Measurements from ENCODE around the gene MINK1.
A peak's percentile ranks its signal among the peaks of the same experiment; 100 is the strongest.

Gene MINK1

DNA sequence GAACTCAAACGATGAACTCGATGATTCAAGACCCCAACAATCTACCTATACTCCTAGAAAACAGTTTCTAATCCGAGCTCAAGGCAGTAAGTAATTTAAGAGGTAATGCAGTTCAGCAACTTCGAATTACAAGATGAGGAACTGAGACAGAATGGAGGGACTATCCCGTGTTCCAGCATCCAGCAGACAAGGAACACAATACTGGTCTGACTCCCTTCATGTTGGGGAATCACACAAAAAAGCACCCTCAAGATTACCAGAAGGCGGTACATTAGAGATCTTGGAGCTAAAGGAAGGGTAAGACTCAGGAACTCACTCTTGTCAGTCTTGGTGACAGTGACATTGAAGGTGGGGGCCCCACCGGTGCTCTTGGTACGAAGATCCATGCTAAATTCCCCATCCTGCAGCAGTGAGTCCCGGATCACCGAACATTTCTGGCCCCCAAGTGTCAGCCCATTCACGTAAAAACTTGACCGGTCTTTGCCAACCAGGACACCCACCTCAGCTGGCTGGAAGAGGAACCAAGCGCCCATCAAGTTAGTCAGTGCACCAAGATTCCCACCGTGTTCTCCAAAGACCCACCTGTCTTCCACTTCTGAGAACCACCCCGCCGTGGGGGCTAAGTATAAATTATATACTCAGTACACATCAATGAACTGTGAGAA, 113.3 kb downstream of the MINK1 start:
- peak overlapping the region; percentile 77 for H3K4me3 ChIP-seq (ENCODE audit: low read depth, low read length)
- H3K9me3 ChIP-seq = no peaks in the 10 kb centered on the region
- H3K4me1 ChIP-seq = peaks cover 4% of the 10 kb centered on the region
- H3K36me3 ChIP-seq = peaks cover 24% of the 10 kb centered on the region
- TF ChIP-seq, protein P1, sequence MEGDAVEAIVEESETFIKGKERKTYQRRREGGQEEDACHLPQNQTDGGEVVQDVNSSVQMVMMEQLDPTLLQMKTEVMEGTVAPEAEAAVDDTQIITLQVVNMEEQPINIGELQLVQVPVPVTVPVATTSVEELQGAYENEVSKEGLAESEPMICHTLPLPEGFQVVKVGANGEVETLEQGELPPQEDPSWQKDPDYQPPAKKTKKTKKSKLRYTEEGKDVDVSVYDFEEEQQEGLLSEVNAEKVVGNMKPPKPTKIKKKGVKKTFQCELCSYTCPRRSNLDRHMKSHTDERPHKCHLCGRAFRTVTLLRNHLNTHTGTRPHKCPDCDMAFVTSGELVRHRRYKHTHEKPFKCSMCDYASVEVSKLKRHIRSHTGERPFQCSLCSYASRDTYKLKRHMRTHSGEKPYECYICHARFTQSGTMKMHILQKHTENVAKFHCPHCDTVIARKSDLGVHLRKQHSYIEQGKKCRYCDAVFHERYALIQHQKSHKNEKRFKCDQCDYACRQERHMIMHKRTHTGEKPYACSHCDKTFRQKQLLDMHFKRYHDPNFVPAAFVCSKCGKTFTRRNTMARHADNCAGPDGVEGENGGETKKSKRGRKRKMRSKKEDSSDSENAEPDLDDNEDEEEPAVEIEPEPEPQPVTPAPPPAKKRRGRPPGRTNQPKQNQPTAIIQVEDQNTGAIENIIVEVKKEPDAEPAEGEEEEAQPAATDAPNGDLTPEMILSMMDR (IDR thresholded peaks at IDR 0.05; ENCODE audit: low read depth, low read length) = no peak
- no peaks in the 10 kb centered on the region for H3K27me3 ChIP-seq
- no peak for DNase-seq

DNA sequence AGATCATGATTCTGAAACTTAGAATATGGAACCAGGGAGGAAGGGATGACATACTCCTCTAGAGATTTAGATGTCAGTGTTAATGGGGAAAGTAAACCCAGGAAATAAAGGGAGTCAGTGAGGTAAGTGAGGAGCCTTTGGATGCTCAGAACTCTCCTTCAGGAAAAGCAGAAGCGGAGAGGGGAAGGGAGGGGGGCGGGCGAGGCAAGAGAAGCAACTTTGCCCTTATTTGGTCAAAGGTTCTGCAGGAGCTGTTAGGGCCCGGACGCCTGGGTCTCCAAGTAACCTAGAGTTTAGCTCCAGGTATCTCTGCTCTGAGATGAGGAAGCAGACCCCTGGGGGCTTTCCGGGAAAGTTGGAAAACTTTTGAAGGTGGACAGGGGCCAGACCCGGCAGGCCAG, 113.9 kb downstream of the MINK1 start:
- Histone ChIP-seq H3K4me1 (peaks cover 4% of the 10 kb centered on the region), H3K4me3 (ENCODE audit: low read depth, low read length) (peak overlapping the region; percentile 77)

More for the DNA sequence above, 113.9 kb downstream of the MINK1 start:
- Histone ChIP-seq H3K27me3 (no peaks in the 10 kb centered on the region), H3K9me3 (no peaks in the 10 kb centered on the region), H3K36me3 (peaks cover 24% of the 10 kb centered on the region)
- TF ChIP-seq, protein P1 (IDR thresholded peaks at IDR 0.05; ENCODE audit: low read depth, low read length) = no peak
- DNase-seq = no peak
